ENCODE results near the gene LDLR.
"Not testable (repeated sequence)": the region's sequence is repeated elsewhere in the genome, so short reads cannot be mapped to it uniquely, and the experiment has no call there.

LDLR gene

DNA sequence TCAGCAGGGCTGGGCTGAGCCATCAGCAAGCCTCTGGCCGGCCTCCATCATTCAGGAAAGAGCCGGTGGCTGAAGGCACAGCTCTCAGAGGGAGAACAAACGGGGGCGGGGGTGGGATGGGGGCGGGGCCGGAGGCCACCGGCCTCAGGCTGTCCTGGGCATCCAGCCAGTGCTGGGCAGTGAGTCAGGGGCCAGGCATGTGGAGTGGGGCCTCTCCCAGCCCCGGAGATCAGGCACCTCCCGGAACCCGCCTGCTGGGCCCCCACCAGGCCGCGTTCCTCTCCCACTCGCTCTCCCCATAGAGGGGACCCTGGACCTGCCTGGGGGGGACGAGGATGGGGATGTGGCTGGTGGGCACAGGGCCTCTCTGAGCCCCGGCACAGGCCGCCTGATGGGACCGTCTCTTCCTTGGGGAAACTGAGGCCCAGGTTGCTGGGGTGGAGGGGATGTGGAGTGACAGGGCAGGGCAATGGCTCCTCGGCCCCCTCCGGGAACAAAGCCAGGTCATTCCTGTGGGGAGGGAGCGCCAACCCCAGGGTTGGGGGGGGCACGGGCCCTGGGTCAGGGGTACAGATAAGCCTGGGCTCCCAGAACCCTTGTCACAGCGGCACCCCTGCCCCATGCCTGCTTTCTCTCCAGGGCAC lies 53.4 kb downstream of the LDLR start:
- DNase-seq = no peak

DNA sequence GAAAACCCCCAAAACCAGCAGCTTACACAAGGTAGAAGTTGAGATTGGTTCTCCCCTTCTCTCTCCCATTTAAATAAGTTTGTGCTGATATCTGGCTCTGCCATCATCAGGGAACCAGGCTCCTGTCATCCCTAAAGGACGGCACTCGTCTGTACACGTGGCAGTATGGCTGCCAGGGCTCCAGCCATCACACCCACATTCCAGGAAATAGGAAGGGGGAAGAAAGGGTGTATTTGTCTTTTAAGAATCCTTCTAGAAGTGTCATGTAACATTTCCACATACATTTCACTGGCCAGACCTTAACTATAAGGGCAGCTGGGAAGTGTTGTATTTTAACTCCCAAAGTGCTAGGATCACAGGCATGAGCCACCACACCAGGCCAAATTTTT lies 56.3 kb downstream of the LDLR start:
- no peak for DNase-seq

DNA sequence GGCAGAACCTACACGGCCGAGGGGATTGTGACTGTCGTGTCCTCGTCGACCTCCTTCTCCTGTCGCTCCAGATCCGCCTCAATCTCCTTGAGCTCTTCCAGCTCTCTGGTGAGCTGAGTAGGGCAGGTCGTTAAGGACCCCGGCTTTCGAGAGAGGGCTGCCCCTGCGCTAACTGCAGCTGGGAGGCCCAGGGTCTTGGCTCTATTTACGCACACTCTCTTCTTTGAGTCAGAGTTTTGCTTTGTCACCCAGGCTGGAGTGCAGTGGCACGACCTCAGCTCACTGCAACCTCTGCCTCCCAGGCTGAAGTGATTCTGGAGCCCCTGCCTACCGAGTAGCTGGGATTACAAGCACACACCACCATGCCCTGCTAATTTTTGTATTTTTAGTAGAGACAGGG lies 58.7 kb downstream of the LDLR start:
- DNase-seq = no peak

DNA sequence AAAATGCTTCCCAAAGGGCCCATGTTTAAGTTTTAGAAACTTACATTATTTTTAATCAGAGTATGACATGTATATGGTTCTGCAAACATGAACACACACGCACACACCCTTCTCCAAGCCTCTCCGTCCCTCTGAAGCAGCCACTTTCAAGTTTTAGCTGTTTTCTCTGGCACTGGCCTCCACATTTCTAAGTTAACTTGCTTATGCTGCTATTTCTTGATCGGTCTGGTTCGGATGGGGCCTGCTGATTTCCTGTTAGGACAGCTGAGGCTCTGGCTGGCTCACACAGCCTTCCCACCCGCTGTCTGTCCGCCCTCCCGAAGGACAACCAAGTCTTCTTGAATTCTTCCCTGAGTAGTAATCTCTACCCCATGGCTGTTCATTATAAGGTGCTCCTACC lies 61.9 kb downstream of the LDLR start:
- DNase-seq = no peak

DNA sequence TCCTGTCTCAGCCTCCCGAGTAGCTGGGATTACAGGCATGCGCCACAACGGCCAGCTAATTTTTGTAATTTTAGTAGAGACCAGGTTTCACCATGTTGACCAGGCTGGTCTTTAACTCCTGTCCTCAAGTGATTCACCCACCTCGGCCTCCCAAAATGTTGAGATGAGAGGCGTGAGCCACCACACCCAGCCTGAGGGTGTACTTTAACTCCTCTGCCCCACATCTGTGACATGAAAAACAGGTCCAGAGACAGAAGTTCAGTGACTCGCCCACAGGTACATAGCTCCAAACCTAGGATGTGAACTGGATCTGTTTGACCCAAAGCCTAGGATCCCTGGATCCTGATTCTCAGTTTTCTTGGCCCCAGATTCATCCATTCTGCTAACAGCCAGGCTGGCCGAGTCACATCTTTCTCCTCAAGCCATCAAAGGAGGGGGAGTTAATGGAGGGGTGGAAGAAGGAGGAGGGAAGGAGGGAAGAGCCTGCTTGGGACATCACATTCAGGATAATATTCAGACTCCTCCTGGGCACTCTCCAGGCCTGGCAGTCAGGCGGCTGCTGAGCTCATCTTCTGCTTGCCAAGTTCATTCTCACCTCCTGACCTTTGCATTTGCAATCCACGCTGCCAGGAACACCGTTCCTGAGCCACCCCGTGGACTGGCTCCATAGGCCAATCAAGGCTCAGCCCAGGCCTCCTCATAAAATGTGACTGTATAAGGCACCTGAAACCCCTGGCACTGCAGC lies 63.2 kb downstream of the LDLR start:
- no peak for DNase-seq

DNA sequence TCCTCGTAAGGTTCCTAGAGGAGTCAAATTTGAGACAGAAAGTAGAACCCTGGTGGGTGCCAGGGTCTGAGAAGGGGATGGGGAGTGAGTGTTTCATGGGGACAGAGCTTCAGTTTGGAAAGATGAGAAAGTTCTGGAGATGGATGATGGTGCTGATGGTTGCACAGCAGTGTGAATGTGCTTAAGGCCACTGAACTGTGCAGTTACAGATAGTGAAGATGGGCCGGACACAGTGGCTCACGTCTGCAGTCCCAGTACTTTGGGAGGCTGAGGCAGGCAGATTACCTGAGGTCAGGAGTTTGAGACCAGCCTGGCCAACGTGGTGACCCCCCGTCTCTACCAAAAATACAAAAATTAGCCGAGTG lies 65.4 kb downstream of the LDLR start:
- DNase-seq = no peak

DNA sequence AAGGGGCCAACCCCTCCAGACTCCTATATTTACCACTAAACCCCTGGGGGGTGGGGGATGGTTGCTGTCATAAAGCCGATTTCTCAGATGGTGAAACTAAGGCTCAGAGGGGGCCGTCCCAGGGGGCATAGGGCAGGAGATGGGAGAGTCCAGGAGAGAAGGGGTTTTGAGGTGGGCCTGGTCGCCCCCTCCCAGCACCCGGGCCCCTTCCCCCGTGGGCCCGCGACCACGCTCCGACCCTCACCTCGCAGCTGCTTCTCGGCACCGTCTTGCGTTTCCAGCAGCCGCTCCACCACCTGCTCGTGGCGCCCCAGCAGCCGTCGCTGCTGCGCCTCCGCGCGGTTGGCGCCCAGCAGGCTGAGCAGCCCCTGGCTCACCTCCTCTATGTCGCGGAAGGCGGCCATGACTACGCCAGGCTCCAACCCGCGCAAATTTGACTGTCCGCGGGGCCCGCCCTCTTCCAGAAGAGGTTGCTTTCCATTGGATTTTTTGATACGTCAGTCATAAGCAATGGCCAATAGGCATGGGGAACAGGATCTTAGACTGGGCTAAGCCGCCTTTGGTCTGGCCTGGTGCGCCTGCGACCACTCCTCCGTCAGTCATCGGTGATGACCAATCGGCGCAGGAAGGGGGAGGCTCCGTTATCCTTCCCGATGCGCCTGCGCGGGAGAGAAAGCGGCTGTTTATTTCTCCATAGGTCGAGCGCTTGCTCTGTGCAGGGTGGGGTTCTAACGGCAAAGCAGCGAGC lies 66.3 kb downstream of the LDLR start, which contains the start of gene SPC24:
Gene SPC24, minus strand, starts transcription at position 410 of the 748 bp plus-strand sequence. Its CDS starts 6 bp downstream, at position 404.
- DNase-seq = peak; percentile 98

DNA sequence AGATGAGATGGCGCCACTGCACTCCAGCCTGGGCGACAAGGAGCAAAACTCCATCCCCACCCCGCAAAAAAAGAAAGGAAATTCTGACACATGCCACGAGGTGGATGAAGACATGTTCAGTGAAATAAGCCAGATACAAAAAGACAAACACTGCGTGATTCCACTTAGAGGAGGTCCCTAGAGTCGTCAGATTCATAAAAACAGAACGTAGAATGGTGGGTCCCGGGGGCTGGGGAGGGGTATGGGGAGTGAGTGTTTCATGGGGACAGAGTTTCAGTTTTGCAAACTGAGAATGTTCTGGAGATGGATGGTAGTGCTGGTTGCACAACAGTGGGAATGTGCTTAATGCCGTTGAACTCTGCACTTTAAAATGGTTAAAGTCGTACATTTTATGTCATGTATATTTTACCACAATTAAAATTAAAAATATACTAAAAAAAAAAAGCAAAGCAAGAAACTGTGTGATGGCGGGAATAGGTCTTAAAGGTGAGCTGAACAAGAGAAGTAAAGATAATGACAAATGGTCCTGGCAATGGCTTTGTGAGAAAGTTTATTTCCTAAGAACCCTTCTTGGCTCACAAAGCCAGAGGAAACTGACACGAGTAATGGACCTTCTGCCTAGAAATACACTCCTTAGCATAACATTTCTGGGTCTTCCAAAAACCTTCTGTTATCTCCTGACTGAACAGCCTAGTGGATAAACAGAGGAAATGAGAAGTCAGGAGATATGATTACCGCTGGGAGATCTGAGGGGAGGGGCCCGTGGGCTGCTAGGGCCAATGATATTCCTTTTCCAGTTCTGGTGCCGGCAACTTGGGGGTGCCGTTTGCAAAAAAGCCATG lies 70.6 kb downstream of the LDLR start:
- DNase-seq = no peak

DNA sequence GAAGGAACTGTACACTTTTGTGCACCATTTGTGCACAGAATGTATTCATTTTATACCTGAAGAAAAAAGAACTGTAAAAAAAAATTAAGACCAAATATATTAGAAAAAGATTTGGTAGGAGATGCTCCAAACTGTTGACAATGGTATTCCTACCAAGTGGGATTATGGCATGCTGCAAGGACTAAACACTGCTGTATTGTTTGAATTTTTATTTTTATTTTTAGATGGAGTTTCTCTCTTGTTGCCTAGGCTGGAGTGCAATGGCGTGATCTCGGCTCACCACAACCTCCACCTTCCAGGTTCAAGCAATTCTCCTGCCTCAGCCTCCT lies 71.1 kb downstream of the LDLR start:
- DNase-seq = not testable (repeated sequence)

DNA sequence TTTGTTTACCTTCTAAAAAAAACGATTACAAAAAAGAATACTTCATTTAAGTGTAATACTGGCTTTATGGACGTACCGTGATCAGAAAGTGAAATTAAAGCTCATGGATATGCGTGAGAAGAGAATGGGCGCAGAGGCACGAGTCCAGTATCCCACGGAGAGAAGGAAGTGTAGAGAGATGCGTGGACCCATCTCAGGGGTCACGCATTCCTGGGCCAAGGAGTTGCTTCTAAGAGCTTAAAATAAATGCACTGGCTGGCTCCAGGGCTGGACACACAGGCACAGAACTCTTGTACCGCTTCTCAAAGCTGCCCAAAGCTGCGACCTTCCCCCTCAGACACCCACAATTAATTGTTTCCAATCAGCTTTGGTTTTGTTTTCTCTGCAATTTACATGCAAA lies 75.0 kb downstream of the LDLR start:
- no peak for DNase-seq

DNA sequence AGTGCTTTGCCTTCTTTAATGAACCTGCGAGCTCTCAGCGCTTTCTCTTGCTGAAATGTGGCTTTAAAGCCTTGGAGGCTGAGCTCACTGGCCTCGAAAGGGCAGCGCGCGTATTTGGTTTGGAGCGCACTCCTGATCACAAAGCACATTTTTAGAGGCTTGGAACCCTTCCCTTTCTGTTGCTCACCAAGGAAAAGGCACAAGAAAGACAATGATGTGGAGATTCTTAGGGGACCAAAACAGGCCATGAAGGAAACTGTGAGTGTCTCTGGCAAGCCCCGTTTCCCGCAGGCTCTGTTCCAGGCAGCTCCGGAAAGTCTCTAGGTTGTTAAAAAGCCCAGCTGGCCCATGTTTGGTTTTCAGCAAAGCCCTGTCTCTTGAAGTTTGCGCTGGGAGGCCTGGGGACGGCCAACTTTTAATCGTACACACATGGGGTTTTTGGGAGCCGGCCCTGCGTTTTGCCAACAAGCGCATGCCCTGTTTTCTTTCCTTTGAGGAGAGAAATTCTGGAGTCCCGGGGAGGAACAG lies 75.7 kb downstream of the LDLR start:
- DNase-seq = no peak

DNA sequence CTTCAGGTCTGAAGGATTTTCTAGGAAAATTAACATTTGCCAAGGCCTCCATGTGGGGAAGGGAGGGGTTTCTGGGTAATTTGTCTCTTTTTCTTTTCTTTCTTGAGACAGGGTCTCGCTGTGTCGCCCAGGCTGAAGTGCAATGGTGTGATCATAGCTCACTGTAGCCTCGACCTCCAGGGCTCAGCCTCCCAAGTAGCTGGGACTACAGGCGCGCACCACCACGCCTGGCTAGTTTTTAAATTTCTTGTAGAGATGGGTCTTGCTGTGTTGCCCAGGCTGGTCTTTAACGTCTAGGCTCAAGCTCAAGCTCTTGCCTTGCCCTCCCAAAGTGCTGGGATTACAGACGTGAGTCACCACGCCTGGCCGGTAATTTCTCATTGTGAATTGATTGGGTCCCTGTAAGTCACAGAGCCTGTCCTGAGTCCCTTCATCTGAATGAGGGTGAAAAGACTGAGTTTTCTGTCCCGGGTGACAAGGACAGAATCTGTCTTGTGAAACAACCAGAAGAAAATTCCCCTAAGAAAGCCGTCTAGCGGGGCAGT lies 76.3 kb downstream of the LDLR start:
- no peak for DNase-seq

DNA sequence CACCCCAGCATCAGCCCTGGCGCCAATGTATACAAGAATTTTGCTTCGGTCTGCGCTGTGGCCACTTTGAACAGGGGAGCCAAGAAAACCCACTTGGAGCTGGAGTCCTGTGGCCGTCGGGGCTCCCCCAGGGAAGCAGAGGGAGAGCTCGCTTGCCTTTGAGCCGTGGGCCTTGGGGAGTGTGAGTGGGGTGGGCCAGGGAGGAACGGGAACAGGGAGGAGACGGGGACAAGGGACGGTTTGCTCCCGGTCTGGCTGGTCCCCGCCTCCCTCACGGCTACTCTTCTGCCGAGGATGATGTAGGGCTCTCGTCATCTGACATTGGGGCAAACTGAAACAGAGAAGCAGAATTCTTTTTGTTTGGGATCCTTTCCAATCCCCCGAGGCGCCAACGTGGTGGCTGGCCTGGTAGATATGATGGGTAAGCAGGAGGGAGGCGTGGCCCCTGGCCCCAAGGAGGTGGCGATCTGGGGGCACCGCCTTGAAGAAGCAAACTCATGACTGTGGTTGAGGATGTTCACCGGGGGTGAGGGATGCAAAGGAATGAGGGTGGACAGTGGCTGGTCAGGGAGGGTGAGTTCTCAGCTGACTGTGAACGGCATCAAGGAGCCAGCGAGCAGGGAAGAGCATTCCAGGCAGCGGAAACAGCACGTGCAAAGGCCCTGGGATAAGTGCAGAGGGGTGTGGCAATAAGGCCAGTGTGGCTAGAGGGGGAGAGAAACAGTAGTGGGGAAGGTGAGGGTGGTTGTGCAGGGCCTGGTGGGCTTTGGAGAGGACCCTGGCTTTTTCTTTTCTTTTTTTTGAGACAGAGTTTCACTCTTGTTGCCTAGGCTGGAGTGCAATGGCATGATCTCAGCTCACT lies 77.2 kb downstream of the LDLR start:
- no peak for DNase-seq

DNA sequence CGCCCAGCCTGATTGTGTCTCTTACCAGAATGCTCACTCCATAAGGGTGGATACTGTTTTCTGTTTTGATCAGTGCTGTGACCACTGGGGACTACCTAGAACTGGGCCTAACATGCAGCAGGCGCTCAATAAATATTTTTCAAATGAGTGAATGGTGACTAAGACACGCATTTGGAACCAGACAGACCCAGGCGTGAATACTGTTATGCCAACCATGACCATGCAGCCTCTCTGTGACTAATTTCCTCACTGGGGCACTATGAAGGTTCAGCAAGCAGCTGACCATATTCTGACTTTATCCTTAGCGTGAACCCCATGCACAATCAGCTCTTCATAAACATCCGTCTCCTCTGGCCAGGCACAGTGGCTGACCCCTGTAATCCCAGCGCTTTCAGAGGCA lies 79.3 kb downstream of the LDLR start:
- no peak for DNase-seq

DNA sequence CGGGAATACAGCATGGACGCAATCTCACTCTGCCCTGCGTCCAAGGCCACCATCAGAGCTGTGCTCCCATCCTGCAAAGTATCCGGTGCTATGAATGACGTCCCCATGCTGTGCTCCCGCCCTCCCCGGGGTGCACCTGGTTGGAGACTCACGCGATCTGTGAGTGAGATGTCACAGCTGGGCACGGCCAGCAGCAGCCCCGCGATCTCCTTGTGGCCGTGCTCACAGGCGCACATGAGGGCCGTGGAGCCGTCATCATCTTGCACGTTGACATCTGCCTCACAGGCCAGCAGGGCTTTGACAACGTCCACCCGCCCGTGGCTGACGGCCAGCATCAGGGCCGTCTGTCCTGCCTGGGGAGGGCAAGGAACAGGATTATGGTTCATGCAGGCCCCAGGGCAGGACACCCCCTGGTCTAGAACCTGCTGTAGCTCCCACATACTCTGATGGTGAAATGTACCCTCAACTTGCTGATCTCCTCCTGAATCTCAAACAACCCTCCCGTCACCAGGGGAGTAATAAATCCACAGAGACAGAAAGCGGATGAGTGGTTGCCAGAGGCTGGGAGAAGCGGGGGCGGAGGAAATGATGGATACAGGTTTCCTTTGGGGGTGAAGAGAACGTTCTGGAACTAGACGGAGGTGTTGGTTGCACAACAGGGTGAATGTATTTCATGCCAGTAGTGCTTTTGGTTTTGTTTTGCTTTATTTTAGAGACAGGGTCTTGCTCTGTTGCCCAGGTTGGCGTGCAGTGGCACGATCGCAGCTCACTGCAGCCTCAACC lies 80.8 kb downstream of the LDLR start:
- DNase-seq = no peak

DNA sequence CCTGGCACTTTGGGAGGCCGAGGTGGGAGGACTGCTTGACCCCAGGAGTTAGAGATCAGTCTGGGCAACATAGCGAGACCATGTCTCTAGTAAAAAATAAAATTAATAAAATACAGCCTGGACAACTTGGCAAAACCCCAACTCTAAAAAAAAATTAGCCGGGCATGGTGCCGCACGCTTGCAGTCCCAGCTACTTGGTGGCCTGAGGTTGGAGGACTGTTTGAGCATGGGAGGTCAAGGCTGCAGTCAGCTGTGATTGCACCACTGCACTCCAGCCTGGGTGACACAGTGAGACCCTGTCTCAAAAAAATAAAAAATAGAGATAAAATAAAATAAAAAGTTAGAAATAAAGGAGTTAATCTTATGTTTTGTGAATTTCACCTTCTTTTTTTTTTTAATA lies 81.9 kb downstream of the LDLR start:
- DNase-seq = no peak

DNA sequence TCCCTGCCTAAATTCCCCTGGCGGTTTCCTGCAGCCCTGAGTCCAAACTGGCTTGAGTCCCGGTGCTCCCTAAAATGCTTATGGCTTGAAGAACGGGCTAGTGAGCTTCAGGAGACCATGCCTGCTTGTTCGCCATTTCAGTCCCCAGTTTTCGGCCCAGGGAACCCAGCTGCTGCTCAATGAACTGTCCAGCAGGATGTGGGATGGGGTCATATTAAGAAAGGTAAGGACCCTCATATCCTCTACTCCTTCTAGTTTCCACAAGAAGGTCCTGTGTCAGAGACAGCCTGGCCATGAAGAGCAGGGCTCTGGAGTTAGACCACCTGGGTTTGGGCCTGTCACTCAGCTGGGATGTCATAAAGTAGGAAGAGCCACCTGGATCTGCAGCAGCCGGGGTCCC lies 83.3 kb downstream of the LDLR start:
- DNase-seq = no peak

DNA sequence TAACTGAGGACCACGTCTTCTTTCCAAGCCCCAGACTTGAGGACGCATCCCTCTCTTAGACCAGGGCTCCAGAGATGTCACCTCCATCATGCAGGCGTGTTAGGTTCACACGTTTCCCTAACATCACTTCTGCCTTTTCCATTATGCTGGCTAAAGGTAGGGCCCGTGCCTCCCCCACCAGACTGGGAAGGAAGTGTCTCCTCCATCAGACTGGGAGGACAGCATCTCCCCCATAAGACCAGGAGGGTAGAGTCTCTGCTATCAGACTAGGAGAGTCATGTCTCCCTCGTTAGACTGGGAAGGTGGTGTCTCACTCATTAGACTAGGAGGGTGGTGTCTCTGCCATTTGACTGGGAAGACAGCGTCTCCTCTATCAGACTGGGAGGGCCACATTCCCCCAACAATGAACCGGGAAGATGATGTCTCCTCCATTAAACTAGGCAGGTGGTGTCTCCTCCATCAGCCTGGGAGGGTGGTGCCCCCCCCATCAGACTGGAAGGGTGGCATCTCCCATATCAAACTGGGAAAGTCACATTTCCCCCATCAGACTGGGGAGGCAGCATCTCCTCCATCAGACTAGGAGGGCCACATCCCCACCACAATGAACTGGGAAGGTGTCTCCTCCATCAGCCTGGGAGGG lies 84.4 kb downstream of the LDLR start:
- DNase-seq = no peak

DNA sequence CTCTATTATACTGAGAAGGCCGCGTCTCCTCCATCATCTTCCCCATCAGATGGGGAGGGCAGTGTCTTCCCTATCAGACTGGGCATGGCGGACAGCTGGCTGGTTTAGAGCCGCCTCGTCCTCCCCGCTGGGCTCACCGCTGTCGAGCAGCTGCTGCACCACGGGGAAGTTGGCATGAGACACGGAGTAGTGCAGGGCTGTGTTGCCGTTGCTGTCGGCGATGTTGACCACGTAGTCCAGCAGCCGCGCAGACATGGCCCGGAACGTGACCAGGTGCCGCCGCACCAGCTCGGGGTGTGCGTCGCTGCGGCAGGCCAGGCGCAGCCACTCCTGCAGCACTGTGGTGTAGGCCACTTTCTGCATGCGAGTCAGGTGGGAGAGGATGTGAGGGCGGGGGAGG lies 85.1 kb downstream of the LDLR start:
- no peak for DNase-seq

DNA sequence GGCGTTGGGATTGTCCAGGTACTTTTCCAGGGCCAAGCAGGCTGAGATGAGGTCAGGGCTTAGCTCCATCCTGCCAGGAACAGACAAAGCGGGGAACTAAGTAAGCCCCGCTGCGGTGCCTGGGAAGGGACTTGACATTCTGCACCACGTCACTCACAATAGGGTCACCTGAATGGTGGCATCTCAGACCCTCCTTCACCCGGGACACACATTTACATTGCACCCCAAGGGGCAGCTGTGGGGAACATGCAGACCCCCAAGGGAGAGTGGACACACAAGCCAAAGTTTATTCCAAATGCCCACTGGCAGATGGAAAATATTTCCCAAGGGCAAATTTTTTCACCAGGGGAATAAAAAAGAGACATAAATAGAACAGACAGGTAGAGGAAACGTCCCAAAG lies 86.7 kb downstream of the LDLR start:
- no peak for DNase-seq

Data from NCI-H82 (cell line).